ENCODE data around the gene STX10.
"Not testable (repeated sequence)": the region's sequence is repeated elsewhere in the genome, so short reads cannot be mapped to it uniquely, and the experiment has no call there.

STX10 gene

GRCh38 chr19:13178291-13178690 lies 28.1 kb upstream of the STX10 start:
- H3K36me3 ChIP-seq (ENCODE audit: control insufficient read depth, insufficient read depth, low read length); H3K4me1 ChIP-seq (ENCODE audit: control insufficient read depth, insufficient read depth, low read length); H3K27ac ChIP-seq (ENCODE audit: low read depth, low read length); H3K4me3 ChIP-seq (ENCODE audit: low read depth, low read length); H3K9ac ChIP-seq (ENCODE audit: low read length); H3K27me3 ChIP-seq (ENCODE audit: control insufficient read depth, insufficient read depth, low read length); H3K9me3 ChIP-seq (ENCODE audit: control insufficient read depth, insufficient read depth, low read depth, low read length): not testable (repeated sequence)

- H3K27ac ChIP-seq (ENCODE audit: low read depth, low read length); H3K27me3 ChIP-seq (ENCODE audit: control insufficient read depth, insufficient read depth, low read length); H3K4me3 ChIP-seq (ENCODE audit: low read depth, low read length); H3K4me1 ChIP-seq (ENCODE audit: control insufficient read depth, insufficient read depth, low read length); H3K9me3 ChIP-seq (ENCODE audit: control insufficient read depth, insufficient read depth, low read depth, low read length); H3K9ac ChIP-seq (ENCODE audit: low read length); H3K36me3 ChIP-seq (ENCODE audit: control insufficient read depth, insufficient read depth, low read length): not testable (repeated sequence)
Measured at GRCh38 chr19:13177584-13177983, 27.4 kb upstream of the STX10 start.

GRCh38 chr19:13176345-13176744 lies 26.2 kb upstream of the STX10 start:
- no peak overlapping the region for H3K4me3 ChIP-seq (ENCODE audit: low read depth, low read length)
- no peak overlapping the region for H3K9ac ChIP-seq (ENCODE audit: low read length)
- H3K9me3 ChIP-seq (ENCODE audit: control insufficient read depth, insufficient read depth, low read depth, low read length): no peaks in the 10 kb centered on the region
- no peaks in the 10 kb centered on the region for H3K36me3 ChIP-seq (ENCODE audit: control insufficient read depth, insufficient read depth, low read length)
- no peaks in the 10 kb centered on the region for H3K27me3 ChIP-seq (ENCODE audit: control insufficient read depth, insufficient read depth, low read length)
- H3K27ac ChIP-seq (ENCODE audit: low read depth, low read length): no peak overlapping the region
- H3K4me1 ChIP-seq (ENCODE audit: control insufficient read depth, insufficient read depth, low read length): peaks cover 8% of the 10 kb centered on the region; the same call in 1 of the 2 replicates

DNA sequence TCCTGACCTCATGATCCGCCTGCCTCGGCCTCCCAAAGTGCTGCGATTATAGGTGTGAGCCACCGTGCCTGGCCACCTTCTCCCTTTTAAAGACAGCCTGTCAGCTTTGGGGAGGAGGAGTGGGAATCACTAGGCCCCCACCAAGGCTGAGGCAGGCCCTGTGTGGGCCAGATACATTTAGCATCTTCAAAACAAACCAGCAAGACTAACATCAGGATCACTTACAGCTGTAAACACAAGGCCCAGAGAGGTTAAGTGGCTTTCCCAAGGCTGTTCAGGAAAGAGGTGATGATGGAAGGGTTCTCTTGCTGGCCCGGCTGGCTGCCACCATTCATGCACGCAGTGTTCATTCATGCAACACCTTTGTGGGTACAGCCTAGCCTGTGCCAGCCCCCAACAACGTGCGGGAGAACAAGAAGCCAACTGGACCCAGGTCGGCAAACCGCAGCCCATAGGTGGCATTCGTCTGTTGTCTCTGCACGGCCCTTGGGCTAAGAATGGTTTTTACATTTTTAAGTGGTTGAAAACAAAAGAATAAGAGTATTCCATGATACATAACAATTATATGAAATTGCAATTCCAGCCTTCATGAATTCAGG lies 23.1 kb upstream of the STX10 start:
- no peaks in the 10 kb centered on the region for H3K27me3 ChIP-seq (ENCODE audit: control insufficient read depth, insufficient read depth, low read length)
- no peaks in the 10 kb centered on the region for H3K9me3 ChIP-seq (ENCODE audit: control insufficient read depth, insufficient read depth, low read depth, low read length)
- no peak overlapping the region for H3K27ac ChIP-seq (ENCODE audit: low read depth, low read length)
- H3K36me3 ChIP-seq (ENCODE audit: control insufficient read depth, insufficient read depth, low read length): no peaks in the 10 kb centered on the region
- H3K4me1 ChIP-seq (ENCODE audit: control insufficient read depth, insufficient read depth, low read length): peaks cover 14% of the 10 kb centered on the region; the same call in 1 of the 2 replicates
- no peak overlapping the region for H3K9ac ChIP-seq (ENCODE audit: low read length)
- no peak overlapping the region for H3K4me3 ChIP-seq (ENCODE audit: low read depth, low read length)

GRCh38 chr19:13172346-13173138 lies 22.4 kb upstream of the STX10 start:
- Histone ChIP-seq H3K4me3 (ENCODE audit: low read depth, low read length) (no peak overlapping the region), H3K9ac (ENCODE audit: low read length) (no peak overlapping the region), H3K27ac (ENCODE audit: low read depth, low read length) (no peak overlapping the region), H3K4me1 (ENCODE audit: control insufficient read depth, insufficient read depth, low read length) (peaks cover 19% of the 10 kb centered on the region), H3K9me3 (ENCODE audit: control insufficient read depth, insufficient read depth, low read depth, low read length) (no peaks in the 10 kb centered on the region), H3K27me3 (ENCODE audit: control insufficient read depth, insufficient read depth, low read length) (no peaks in the 10 kb centered on the region), H3K36me3 (ENCODE audit: control insufficient read depth, insufficient read depth, low read length) (no peaks in the 10 kb centered on the region)

DNA sequence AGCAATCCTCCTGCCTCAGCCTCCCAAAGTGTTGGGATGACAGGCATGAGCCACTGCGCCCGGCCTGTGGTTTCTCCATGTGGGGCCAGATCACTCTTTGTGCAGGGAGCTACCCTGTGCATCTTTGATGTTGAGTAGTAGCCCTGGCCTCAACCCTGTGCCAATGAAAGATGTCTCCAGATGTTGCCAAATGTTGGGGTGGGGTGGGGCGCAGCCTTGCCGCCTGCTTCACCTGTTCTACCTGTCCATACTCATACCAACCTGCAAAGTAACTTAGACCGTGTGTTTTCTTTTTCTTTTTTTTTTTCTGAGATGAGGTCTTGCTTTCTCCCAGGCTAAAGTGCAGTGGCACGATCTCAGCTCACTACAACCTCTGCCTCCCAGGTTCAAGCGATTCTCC lies 21.0 kb upstream of the STX10 start:
- Histone ChIP-seq H3K27ac (ENCODE audit: low read depth, low read length) (no peak overlapping the region), H3K36me3 (ENCODE audit: control insufficient read depth, insufficient read depth, low read length) (no peaks in the 10 kb centered on the region), H3K9me3 (ENCODE audit: control insufficient read depth, insufficient read depth, low read depth, low read length) (no peaks in the 10 kb centered on the region), H3K27me3 (ENCODE audit: control insufficient read depth, insufficient read depth, low read length) (no peaks in the 10 kb centered on the region), H3K4me1 (ENCODE audit: control insufficient read depth, insufficient read depth, low read length) (peaks cover 26% of the 10 kb centered on the region), H3K9ac (ENCODE audit: low read length) (no peak overlapping the region), H3K4me3 (ENCODE audit: low read depth, low read length) (no peak overlapping the region)

DNA sequence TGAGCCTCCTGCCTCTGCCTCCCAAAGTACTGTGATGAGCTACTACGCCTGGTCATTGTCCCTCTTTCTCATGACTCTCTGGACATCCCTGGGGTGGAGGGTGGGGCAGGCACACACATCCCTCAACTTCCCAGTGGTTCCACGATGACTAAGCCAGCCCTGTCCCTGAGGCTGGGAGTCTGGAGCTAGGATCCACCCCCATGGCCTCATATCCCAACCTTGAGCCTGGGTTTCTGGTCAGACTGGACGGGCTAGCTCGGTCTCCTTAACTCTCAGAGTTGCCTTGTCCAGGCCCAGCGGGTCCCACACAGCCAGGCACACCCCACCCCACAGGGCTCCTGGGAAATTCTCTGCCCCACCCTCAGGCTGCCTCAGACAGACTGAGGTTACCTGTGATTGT lies 19.6 kb upstream of the STX10 start:
- Histone ChIP-seq H3K9me3 (ENCODE audit: control insufficient read depth, insufficient read depth, low read depth, low read length) (no peaks in the 10 kb centered on the region), H3K9ac (ENCODE audit: low read length) (no peak overlapping the region), H3K36me3 (ENCODE audit: control insufficient read depth, insufficient read depth, low read length) (no peaks in the 10 kb centered on the region), H3K4me1 (ENCODE audit: control insufficient read depth, insufficient read depth, low read length) (peaks cover 37% of the 10 kb centered on the region), H3K27me3 (ENCODE audit: control insufficient read depth, insufficient read depth, low read length) (no peaks in the 10 kb centered on the region), H3K4me3 (ENCODE audit: low read depth, low read length) (no peak overlapping the region), H3K27ac (ENCODE audit: low read depth, low read length) (no peak overlapping the region)

DNA sequence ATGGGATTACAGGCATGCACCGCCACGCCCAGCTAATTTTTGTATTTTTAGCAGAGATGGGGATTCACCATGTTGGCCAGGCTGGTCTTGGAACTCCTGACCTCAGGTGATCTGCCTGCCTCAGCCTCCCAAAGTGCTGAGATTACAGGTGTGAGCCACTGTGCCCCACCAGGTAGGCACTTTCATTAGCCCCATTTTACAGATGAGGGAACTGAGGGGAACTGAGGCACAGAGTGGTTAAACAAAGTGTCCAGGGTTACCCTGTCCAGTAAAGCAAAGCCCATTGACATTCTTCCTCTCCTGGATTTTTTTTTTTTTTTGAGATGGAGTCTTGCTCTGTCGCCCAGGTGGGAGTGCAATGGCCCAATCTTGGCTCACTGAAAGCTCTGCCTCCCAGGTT lies 16.0 kb upstream of the STX10 start:
- not testable (repeated sequence) for H3K36me3 ChIP-seq (ENCODE audit: control insufficient read depth, insufficient read depth, low read length); H3K27me3 ChIP-seq (ENCODE audit: control insufficient read depth, insufficient read depth, low read length); H3K9me3 ChIP-seq (ENCODE audit: control insufficient read depth, insufficient read depth, low read depth, low read length); H3K4me3 ChIP-seq (ENCODE audit: low read depth, low read length); H3K9ac ChIP-seq (ENCODE audit: low read length); H3K27ac ChIP-seq (ENCODE audit: low read depth, low read length)
- peaks cover 44% of the 10 kb centered on the region for H3K4me1 ChIP-seq (ENCODE audit: control insufficient read depth, insufficient read depth, low read length)

DNA sequence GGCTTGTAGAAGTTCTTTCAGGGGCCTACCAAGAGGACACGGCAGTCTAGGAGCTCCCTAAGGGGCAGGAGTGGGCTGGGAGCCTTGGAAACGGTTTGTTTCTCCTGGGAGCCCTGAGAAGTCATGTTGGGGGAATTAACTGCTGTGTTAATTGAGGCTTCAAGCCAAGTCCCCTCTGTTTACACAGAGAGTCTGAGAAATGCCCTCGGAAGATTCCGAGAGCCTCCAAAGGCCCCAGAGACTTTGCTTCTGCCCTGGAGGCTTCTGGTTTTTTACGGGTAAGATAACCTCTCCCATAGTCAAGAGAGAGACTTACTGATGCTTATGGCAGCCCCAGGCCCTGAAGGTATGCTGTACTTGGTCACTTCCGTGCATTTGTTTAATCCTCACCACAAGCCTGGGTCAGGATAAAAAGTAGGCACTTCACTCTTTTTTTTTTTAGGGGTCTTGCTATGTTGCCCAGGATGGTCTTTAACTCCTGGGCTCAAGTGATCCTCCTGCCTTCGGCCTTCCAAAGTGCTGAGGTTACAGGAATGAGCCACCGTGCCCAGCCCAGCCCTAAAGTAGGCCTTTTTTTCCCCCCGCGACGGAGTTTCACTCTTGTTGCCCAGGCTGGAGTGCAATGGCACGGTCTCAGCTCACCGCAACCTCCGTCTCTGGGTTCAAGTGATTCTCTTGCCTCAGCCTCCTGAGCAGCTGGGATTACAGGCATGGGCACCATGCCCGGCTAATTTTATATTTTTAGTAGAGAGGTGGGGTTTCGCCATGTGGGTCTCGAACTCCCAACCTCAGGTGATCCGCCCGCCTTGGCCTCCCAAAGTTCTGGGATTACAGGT lies 15.2 kb upstream of the STX10 start:
- Histone ChIP-seq H3K36me3 (ENCODE audit: control insufficient read depth, insufficient read depth, low read length) (no peaks in the 10 kb centered on the region), H3K4me3 (ENCODE audit: low read depth, low read length) (peak overlapping the region; percentile 42), H3K27ac (ENCODE audit: low read depth, low read length) (peak overlapping the region; percentile 96), H3K9ac (ENCODE audit: low read length) (peak overlapping the region; percentile 98), H3K9me3 (ENCODE audit: control insufficient read depth, insufficient read depth, low read depth, low read length) (no peaks in the 10 kb centered on the region), H3K4me1 (ENCODE audit: control insufficient read depth, insufficient read depth, low read length) (peaks cover 44% of the 10 kb centered on the region), H3K27me3 (ENCODE audit: control insufficient read depth, insufficient read depth, low read length) (no peaks in the 10 kb centered on the region)

DNA sequence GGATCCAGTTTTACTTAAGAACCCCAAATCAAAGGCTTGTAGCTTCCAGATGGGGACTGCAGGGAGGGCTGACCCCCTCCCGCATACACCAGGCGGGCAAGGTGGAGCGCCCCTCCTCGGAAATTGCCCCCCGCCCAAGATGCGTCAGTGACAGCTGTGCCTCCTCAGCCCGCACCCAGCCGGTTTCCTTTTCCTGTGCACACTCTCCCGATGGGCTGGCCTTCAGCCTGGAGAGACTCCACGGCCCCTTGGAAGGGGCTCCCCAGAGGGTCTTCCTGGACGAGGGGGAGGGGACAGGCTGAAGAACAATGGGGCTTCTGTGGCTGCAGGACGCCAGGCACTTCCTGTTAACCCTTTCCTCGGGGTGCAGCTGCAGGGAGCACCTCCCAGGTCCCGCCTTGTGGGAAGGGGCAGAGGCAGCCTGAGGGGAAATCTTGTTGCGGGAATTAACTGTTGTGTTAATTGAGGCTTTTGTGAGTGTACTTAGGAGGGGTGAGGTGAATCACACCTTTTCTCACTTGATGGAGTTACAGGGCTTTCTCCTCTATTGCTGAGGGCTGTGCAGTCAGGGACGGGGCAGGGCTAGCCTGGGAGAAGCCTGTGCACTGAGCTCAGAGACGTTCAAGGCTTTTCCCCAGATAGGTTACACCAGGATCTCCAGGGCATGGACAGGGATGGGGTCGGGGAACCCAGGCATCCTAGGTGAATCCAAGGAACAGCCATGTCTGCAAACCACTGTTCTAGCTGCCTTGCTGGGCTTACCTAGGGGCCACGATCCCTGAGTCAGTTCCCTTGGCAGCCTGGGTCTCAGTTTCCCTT lies 14.4 kb upstream of the STX10 start:
- H3K4me3 ChIP-seq (ENCODE audit: low read depth, low read length): peak overlapping the region; percentile 65
- H3K36me3 ChIP-seq (ENCODE audit: control insufficient read depth, insufficient read depth, low read length): no peaks in the 10 kb centered on the region
- no peaks in the 10 kb centered on the region for H3K27me3 ChIP-seq (ENCODE audit: control insufficient read depth, insufficient read depth, low read length)
- peak overlapping the region; percentile 96 for H3K27ac ChIP-seq (ENCODE audit: low read depth, low read length)
- H3K4me1 ChIP-seq (ENCODE audit: control insufficient read depth, insufficient read depth, low read length): peaks cover 44% of the 10 kb centered on the region
- H3K9ac ChIP-seq (ENCODE audit: low read length): peak overlapping the region; percentile 98
- H3K9me3 ChIP-seq (ENCODE audit: control insufficient read depth, insufficient read depth, low read depth, low read length): no peaks in the 10 kb centered on the region
